Neural progenitor cell (in vitro differentiated cells): ENCODE measurements around the gene CPNE4.

ENCODE experiments used
- CTCF ChIP-seq: fragments of 200-600 bp; sonication (generic); IDR thresholded peaks from 2 replicates; pipeline ENCODE4 v1.5.1; 2017; ENCODE audit warnings: antibody characterized with exemption, mild to moderate bottlenecking
- EZH2 ChIP-seq: fragments of 200-600 bp; sonication (generic); IDR thresholded peaks from 2 replicates; pipeline ENCODE4 v1.6.1; 2017; ENCODE audit warnings: antibody characterized with exemption, mild to moderate bottlenecking, moderate library complexity

DNA sequence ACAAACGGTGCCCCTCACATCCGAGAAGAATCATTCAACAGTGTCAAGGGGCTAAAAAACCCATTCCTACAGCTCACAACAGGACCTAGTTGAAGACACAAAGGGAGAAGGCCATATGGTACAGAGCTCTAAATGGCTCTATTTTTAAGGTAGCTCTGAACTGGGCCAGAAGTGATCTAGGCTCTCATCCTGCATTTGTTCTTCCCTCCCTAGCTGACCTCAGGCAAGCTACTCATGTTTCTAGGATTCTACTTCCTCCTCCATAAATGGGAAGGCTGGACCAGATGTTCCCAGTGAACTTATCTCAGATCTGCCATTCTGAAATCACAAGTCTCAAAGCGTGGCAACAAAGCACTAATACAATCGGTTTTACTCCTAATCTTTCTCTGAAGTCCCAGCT is 62.3 kb downstream of the CPNE4 start:
- no peak for TF ChIP-seq CTCF
- TF ChIP-seq EZH2, result no peak
